Transverse colon (tissue), 4 donors: ENCODE results near the gene NAA20. TPM values are rescaled to one million over a fixed set of nuclear protein-coding genes. Genes with fewer than 3 reads are reported as not detected.
A peak's percentile ranks its signal among the peaks of the same experiment; 100 is the strongest.
"Not testable (repeated sequence)": the region's sequence is repeated elsewhere in the genome, so short reads cannot be mapped to it uniquely, and the experiment has no call there.

Source experiments
- DNase-seq: peaks from one replicate; pipeline ENCODE4 v3.0.0-alpha.2; 2019
- H3K27ac ChIP-seq, 4 donors: fragments of 200-600 bp; sonication (generic); 2 replicates each; pipeline ENCODE4 v1.5.1; 2016 to 2018; ENCODE audit warnings: inconsistent platforms in 4 of 4
- H3K27me3 ChIP-seq: fragments of 200-600 bp; sonication (generic); 2 replicates; pipeline ENCODE4 v1.5.1; 2017; ENCODE audit warnings: inconsistent platforms
- H3K36me3 ChIP-seq, 4 donors: fragments of 200-600 bp; sonication (generic); 2 replicates each; pipeline ENCODE4 v1.5.1; 2017 to 2019; ENCODE audit warnings: inconsistent platforms in 4 of 4
- H3K4me1 ChIP-seq, 4 donors: fragments of 200-600 bp; sonication (generic); 2 replicates each; pipeline ENCODE4 v1.5.1; 2017 to 2020; ENCODE audit warnings: inconsistent platforms in 4 of 4
- H3K4me3 ChIP-seq, 4 donors: fragments of 200-600 bp; sonication (generic); 1 replicate in 1 of 4; 2 replicates in 3 of 4; pipeline versions ENCODE4 v1.5.1 to v1.6.1; 2017 to 2019; ENCODE audit warnings: inconsistent platforms in 4 of 4
- H3K9me3 ChIP-seq, 2 donors: fragments of 200-600 bp; sonication (generic); 2 replicates each; pipeline ENCODE4 v1.5.1; 2017 to 2019; ENCODE audit warnings: inconsistent platforms in 2 of 2
- CTCF ChIP-seq, 5 experiments: fragments of 200-600 bp in 3 of 5; fragments of 450-650 bp in 2 of 5; sonication (generic) in 3 of 5; IDR thresholded peaks; 1 replicate in 2 of 5; 2 replicates in 3 of 5; pipeline ENCODE4 v1.5.1; 2016 to 2017; ENCODE audit warnings: antibody characterized with exemption in 5 of 5, inconsistent platforms in 3 of 5, mild to moderate bottlenecking in 2 of 5, moderate library complexity in 1 of 5
- EP300 ChIP-seq: sonication (generic); formaldehyde crosslinking; IDR thresholded peaks from one replicate; pipeline ENCODE4 v1.6.1; 2017; ENCODE audit warnings: antibody characterized with exemption, low read depth
- POLR2A ChIP-seq: fragments of 450-650 bp; IDR thresholded peaks from one replicate; pipeline ENCODE4 v1.6.1; 2016; ENCODE audit warnings: antibody characterized with exemption, mild to moderate bottlenecking, moderate library complexity
- POLR2AphosphoS5 ChIP-seq, 3 donors: sonication (generic); formaldehyde crosslinking; IDR thresholded peaks; one replicate each; pipeline ENCODE4 v1.6.1; 2016; ENCODE audit warnings: antibody characterized with exemption in 3 of 3
- WGBS, 2 donors: methylation state at CpG; one replicate each; pipeline ENCODE4 v1.1.5; 2018; ENCODE audit warnings: low coverage in 1 of 2; 5-methylcytosine and 5-hydroxymethylcytosine counted together
- in situ Hi-C, 4 donors: fragments of 200-750 bp; cut with MboI; loops; one replicate each; pipeline versions ENCODE4 v1.15.0 to v1.15.1; 2017; ENCODE audit warnings: low sequenced_read_pairs in 3 of 4, low pct_ligation_motif_present in 1 of 4, low pct_unique_long_range_greater_than_20kb in 1 of 4
- intact Hi-C: fragments of 100-400 bp; cut with DNase I; formaldehyde crosslinking; loops from one replicate; pipeline ENCODE4 v1.15.1; 2023; ENCODE audit warnings: low total_unique reads
- total RNA-seq, 4 donors: library from RNA; depleted of rRNA; stranded (reverse); fragments of >200 nt; gene quantifications; one replicate each; pipeline ENCODE4 v1.1.0, GENCODE V29; 2016

The NAA20 gene
- total RNA-seq, 4 donors from 2014 or later, result 26.5 to 58.0 (median 32.7) TPM

- Histone ChIP-seq H3K27ac (peak overlapping the region in 2 of 4 donors; percentile 37 to 42), H3K4me1 (peaks cover 4 to 34% (median 9%) of the 10 kb centered on the region in 4 donors), H3K36me3 (peaks cover 0 to 34% (median 9%) of the 10 kb centered on the region in 4 donors), H3K4me3 (no peak overlapping the region), H3K27me3 (no peaks in the 10 kb centered on the region), H3K9me3 (no peaks in the 10 kb centered on the region)
- DNase-seq, result no peak
- WGBS, 2 donors, result 67 to 83% methylated on average over 2 to 14 of the region's 14 CpGs
- in situ Hi-C loops (loop anchor here in 2 of 4 donors (10.0 kb wide), 2 partner anchors 216 to 316 kb away; no protein-coding TSS in a partner anchor), intact Hi-C loops (no loop called here)
- TF ChIP-seq POLR2AphosphoS5 (IDR thresholded peaks at IDR 0.05), result no peak
- TF ChIP-seq POLR2A, result no peak
- TF ChIP-seq EP300, result no peak
- TF ChIP-seq CTCF (IDR thresholded peaks at IDR 0.05), result no peak
Measured at GRCh38 chr20:20000211-20000968, 16.8 kb upstream of the NAA20 start.

- no peak overlapping the region for H3K4me3 ChIP-seq
- intact Hi-C loops, result no loop called here
Measured at GRCh38 chr20:20002101-20002998, 14.8 kb upstream of the NAA20 start.

DNA sequence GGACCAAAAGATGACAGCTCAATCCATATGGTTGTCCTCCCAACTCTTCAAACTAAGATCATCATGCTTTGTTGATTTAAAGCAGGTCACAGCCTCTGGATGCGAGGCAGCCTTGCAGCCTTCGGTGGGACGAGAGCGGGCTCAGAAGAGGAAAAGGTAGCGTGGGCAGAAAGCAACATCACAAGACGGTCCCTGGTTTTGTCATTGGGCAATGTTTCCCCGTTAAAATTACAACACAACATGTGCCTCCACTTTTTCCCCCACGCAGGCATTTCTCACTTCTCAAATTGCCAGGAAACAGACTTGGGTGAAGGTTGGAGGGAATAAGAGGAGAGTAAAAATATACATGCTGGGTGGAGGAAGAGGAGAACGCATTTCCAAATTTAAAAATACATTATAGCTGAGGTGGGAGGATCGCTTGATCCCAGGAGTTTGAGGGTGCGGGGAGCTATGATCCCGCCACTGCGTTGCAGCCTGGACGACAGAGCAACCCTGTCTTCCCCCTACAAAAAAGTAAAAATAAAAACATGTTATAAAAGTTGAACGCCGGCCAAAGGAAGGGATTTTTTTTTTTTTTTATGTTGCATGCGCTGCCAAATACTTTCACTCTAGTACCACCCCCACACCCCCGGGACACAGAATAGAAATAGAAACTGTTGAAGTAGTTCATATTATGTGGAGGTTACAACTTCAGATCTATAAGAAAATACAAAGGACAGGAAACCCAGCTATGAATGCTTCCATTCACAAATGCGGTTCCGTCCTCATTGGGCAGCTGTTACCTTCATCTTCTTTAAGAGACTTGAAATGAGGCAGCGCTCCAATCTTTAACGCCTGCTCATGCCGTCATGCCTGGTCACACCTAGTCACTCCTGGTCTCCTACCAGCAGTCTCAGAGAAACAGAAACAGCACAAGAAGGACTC is 13.9 kb upstream of the NAA20 start:
- peaks cover 0 to 20% (median 7%) of the 10 kb centered on the region in 4 donors for H3K36me3 ChIP-seq
- H3K4me1 ChIP-seq, result peaks cover 4 to 27% (median 9%) of the 10 kb centered on the region in 4 donors
- intact Hi-C loops, result no loop called here
- in situ Hi-C loops, result loop anchor here in 2 of 4 donors (10.0 kb wide), 2 partner anchors 218 to 318 kb away; no protein-coding TSS in a partner anchor
- DNase-seq, result peak; percentile 27
- no peak overlapping the region for H3K4me3 ChIP-seq
- TF ChIP-seq POLR2AphosphoS5 (IDR thresholded peaks at IDR 0.05) (peak; percentile 22 to 54 (median 49)), EP300 (no peak)
- H3K9me3 ChIP-seq, result no peaks in the 10 kb centered on the region
- H3K27ac ChIP-seq, result peak overlapping the region; percentile 49 to 74 (median 64)
- no peaks in the 10 kb centered on the region for H3K27me3 ChIP-seq
- 48 to 57% methylated on average over 22 to 23 of the region's 23 CpGs for WGBS, 2 donors

More at GRCh38 chr20:20002101-20002998, 14.8 kb upstream of the NAA20 start:
- H3K27ac ChIP-seq, result peak overlapping the region; percentile 49 to 74 (median 64)
- in situ Hi-C loops, result loop anchor here in 2 of 4 donors (10.0 kb wide), 2 partner anchors 218 to 318 kb away; no protein-coding TSS in a partner anchor
- no peaks in the 10 kb centered on the region for H3K27me3 ChIP-seq
- WGBS, 2 donors, result 60 to 81% methylated on average over 8 to 9 of the region's 9 CpGs
- H3K9me3 ChIP-seq, result no peaks in the 10 kb centered on the region
- no peak for DNase-seq
- peaks cover 0 to 27% (median 7%) of the 10 kb centered on the region in 4 donors for H3K36me3 ChIP-seq
- TF ChIP-seq EP300 (no peak), POLR2A (no peak), POLR2AphosphoS5 (IDR thresholded peaks at IDR 0.05) (no peak), CTCF (IDR thresholded peaks at IDR 0.05) (no peak)
- peaks cover 4 to 27% (median 9%) of the 10 kb centered on the region in 4 donors for H3K4me1 ChIP-seq

GRCh38 chr20:20003955-20004322 is 13.2 kb upstream of the NAA20 start:
- DNase-seq, H3K9me3 ChIP-seq, H3K27me3 ChIP-seq, H3K4me3 ChIP-seq, intact Hi-C loops: not testable (repeated sequence)
- peaks cover 0 to 13% (median 6%) of the 10 kb centered on the region in 4 donors for H3K36me3 ChIP-seq
- peaks cover 4 to 30% (median 9%) of the 10 kb centered on the region in 4 donors for H3K4me1 ChIP-seq
- WGBS, 2 donors, result 72 to 87% methylated on average over 6 of the region's 6 CpGs
- in situ Hi-C loops, result loop anchor here in 2 of 4 donors (10.0 kb wide), 2 partner anchors 219 to 319 kb away; no protein-coding TSS in a partner anchor
- peak overlapping the region; percentile 49 to 74 (median 64) for H3K27ac ChIP-seq
